ENCODE measurements around the gene OBSCN.

- TF ChIP-seq WIZ (CRISPR knock-in tag; IDR thresholded peaks at IDR 0.05) (no peak), KDM1A (CRISPR knock-in tag; IDR thresholded peaks at IDR 0.05) (no peak), HMG20A (CRISPR knock-in tag; IDR thresholded peaks at IDR 0.05; ENCODE audit: borderline replicate concordance) (no peak), RAD21 (CRISPR knock-in tag; IDR thresholded peaks at IDR 0.05) (no peak)
- TF ChIP-seq, protein P1, sequence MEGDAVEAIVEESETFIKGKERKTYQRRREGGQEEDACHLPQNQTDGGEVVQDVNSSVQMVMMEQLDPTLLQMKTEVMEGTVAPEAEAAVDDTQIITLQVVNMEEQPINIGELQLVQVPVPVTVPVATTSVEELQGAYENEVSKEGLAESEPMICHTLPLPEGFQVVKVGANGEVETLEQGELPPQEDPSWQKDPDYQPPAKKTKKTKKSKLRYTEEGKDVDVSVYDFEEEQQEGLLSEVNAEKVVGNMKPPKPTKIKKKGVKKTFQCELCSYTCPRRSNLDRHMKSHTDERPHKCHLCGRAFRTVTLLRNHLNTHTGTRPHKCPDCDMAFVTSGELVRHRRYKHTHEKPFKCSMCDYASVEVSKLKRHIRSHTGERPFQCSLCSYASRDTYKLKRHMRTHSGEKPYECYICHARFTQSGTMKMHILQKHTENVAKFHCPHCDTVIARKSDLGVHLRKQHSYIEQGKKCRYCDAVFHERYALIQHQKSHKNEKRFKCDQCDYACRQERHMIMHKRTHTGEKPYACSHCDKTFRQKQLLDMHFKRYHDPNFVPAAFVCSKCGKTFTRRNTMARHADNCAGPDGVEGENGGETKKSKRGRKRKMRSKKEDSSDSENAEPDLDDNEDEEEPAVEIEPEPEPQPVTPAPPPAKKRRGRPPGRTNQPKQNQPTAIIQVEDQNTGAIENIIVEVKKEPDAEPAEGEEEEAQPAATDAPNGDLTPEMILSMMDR (CRISPR knock-in tag; IDR thresholded peaks at IDR 0.05): no peak
These were observed 177.4 kb downstream of the OBSCN start for GRCh38 chr1:228385232-228385631.
